GM18526 (cell line): ENCODE data around the gene PGK2.

Source experiments
- POLR2A ChIP-seq: IDR thresholded peaks from 3 replicates; pipeline ENCODE4 v1.6.1; 2011; ENCODE audit not compliant: insufficient read length; ENCODE audit errors: extremely low read depth

The PGK2 gene

GRCh38 chr6:49766762-49767161, 20.3 kb downstream of the PGK2 start:
- TF ChIP-seq POLR2A: no peak

GRCh38 chr6:49764571-49765236, 22.4 kb downstream of the PGK2 start:
- no peak for TF ChIP-seq POLR2A

DNA sequence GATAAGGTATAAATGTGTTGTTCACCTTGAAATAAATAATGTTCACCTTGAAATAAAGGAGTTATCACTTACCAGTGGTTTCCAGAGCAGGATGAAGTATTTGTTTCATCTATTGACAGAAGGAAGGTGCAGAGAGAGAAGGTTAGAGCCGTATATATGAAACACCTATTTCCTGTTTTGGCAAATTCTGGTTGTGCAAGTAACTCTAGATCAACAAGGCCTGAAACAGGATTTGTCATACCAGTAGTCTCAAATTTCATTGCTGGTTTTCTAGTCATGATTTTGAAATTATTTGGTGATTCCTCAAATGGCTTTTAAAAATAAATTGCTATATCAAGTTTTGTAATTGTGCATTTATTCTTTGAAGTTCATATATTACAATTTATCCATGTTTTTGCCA, 42.8 kb downstream of the PGK2 start, which contains the start of gene CRISP3:
CRISP3 (minus strand) TSS at position 130 of the 400 bp plus-strand sequence; CDS start at position 109, 21 bp downstream.
- no peak for TF ChIP-seq POLR2A

GRCh38 chr6:49743429-49743828, 43.7 kb downstream of the PGK2 start:
- no peak for TF ChIP-seq POLR2A

GRCh38 chr6:49739423-49739822, 47.7 kb downstream of the PGK2 start:
- TF ChIP-seq POLR2A: no peak

GRCh38 chr6:49736017-49736508, 51.0 kb downstream of the PGK2 start:
- TF ChIP-seq POLR2A: no peak
